ENCODE measurements around the gene CPNE9.
"Not testable (repeated sequence)": the region's sequence is repeated elsewhere in the genome, so short reads cannot be mapped to it uniquely, and the experiment has no call there.

The CPNE9 gene

DNA sequence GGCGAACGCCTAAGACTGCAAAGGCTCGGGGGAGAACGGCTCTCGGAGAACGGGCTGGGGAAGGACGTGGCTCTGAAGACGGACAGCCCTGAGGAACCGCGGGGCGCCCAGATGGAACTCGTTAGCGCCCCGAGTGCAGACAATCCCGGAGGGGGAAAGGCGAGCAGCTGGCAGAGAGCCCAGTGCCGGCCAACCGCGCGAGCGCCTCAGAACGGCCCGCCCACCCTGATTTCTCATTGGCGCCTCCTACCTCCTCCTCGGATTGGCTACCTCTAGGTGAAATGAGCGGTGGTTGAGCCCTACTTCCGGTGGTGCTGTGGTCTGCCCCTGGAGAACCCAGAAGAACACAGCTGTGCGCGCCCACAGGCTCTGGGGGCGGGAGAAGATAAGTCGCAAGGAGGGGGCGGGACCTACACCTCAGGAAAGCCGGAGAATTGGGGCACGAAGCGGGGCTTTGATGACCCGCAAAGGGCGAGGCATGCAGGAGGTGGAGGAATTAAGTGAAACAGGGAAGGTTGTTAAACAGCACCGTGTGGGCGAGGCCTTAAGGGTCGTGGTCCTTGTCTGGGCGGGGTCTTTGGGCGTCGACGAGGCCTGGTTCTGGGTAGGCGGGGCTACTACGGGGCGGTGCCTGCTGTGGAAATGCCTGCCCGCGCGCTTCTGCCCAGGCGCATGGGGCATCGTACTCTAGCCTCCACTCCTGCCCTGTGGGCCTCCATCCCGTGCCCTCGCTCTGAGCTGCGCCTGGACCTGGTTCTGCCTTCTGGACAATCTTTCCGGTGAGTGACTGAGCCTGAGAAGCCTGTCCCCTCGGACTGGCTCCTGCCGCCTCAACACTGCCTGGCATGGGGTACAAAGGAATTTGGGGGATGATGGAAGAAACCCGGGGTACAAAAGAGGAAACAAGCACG lies 46.3 kb downstream of the CPNE9 start, which contains the start of gene OGG1:
Gene OGG1, plus strand, starts transcription at position 308 of the 911 bp plus-strand sequence. Its CDS starts 335 bp downstream, at position 643.
- peak; percentile 93 to 96 for DNase-seq

DNA sequence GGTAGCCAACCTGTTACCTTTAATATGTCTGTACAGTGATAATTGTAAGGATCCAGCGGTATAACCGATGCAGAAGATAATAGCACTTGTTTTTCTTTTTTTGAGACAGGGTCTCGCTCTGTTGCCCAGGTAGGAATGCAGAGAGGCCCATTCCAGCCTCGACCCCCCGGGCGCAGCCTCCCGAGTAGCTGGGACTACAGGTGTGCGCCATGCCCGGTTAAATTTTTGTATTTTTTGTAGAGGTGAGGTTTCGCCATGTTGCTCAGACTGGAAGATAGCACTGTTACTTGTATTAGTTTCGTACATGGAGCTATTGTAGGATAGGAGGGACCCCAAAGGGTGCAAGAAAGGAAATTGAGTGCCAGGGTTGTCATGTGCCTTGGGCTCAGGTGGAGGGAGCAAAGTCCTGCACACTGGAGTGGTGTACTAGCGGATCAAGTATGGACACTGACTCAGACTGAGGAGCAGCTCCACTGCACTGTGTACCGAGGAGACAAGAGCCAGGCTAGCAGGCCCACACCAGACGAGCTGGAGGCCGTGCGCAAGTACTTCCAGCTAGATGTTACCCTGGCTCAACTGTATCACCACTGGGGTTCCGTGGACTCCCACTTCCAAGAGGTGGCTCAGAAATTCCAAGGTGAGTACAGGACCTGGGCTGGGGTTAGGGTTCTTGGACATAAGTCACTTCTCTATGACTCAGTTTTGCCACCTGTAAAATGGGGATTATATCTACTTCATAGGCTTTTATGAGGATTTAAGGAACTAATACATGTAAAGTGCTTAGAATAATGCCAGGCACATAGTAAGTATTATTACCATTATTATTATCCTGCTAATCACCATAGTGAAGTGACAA lies 47.2 kb downstream of the CPNE9 start:
- no peak for DNase-seq

DNA sequence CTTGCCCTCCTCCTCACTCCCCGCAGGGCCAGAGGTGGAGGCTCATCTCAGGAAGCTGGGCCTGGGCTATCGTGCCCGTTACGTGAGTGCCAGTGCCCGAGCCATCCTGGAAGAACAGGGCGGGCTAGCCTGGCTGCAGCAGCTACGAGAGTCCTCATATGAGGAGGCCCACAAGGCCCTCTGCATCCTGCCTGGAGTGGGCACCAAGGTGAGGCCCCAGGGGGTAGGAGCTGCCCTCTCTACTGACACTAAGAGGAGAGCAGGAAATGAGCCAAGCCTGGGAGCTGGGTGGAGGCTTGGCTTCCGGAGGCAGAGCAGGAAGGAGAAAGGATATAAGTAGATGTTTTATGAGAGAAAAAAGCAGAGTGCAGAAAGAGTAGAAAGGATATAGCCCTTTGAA lies 51.0 kb downstream of the CPNE9 start:
- no peak for DNase-seq

DNA sequence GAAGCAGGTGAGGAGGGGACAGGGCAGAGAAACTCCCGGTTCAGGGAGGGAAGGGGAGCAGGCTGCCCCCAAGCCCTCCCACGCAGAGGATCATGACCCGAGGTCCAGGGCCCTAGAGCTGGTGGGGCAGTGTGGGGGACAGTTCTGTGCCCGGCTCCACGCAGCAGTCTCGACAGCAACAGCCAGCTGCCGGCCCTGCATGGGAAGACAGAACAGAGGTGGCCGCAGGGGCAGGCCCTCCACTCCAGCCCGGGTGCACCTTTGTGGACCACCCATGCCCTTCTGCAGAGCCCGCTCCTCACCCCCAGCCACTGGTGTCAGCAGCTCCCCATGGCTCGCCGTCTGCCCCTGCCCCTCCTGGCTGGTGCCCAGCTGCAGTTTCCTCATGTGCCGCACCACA lies 53.8 kb downstream of the CPNE9 start:
- no peak for DNase-seq

DNA sequence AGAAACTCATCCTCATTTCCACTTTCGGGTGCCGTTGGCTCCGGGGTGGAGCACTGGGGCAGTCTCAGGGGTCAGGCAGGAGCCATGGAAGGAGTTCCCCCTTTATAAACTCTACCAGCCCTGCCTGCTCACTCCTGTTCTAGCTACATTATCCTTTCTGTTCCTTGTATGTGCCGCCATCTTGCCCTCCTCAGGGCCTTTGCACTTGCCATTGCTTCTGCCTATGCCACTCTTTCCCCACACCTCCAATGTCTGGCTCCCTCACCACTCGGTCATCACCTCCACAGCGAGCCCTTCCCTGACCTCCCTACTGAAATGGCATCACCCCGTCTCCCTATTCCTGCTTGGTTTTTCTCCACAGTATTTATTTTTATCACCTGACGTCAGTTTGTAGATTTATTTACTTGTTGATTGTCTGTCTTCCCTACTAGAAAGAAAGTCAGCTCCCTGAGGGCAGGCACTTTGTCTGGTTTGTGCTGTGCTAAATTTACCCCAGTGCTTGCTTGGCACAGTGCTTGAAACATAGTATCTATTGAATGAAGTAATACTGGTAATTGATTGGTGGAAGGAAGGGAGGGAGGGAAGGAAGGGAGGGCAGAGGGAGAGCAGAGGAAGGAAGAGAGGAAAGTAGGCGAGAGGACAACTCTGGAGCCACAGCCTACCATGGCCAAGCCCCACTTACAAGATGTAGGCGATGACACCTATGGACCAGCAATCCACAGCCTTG lies 57.3 kb downstream of the CPNE9 start:
- no peak for DNase-seq

DNA sequence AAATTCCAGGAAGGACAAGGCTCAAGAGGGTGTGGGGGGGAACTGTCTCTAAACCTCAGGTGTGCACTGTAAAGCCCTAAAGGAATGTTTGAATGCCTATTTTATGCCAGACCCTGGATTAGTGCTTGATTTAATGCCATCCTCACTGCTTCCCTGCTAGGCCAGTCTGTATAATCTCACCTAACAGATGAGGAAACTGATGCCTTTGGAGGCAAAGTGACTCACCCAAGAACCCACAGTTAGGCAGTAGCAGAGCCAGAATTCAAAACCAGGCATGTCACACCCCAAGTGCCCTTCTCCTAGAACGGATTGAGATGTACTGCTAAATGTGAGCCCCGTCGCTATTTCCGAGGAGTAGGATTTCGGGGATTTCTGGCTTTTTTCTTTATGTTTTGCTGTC lies 58.3 kb downstream of the CPNE9 start:
- DNase-seq, result no peak

DNA sequence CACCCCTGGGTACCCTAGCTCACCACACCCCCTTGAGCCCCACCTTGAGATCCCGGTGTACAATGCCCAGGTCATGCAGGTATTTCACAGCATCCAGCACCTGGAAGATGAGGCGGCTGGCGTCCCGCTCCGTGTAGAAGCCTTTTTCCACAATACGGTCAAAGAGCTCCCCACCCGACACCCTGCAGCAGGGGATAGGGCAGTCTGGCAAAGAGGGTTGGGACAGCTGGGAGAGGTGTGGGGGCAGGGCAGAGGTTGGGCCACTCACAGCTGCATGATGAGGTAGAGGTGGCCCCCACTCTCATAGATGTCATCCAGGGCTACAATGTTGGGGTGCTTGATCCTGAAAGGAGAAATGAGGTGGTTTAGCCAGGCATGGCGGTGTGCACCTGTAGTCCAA lies 59.2 kb downstream of the CPNE9 start:
- no peak for DNase-seq

DNA sequence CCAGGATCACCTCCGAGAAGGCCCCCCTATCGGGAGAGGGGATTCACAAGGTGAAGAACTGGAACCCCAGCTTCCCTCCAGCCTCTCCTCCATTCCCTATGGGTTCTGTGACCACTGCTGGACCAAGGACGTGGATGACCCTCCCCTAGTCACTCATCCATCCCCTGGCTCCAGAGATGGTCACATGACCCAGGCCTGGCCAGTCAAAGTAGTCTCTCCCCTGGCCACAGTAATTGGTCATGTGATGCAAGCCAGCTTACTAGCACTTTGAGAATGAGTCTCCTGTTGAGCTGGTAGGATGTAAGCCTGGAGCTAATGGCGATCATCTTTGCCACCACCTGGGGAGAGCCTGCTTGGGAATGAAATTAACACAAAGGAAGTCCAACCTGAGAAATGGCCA lies 62.2 kb downstream of the CPNE9 start:
- DNase-seq, result no peak

DNA sequence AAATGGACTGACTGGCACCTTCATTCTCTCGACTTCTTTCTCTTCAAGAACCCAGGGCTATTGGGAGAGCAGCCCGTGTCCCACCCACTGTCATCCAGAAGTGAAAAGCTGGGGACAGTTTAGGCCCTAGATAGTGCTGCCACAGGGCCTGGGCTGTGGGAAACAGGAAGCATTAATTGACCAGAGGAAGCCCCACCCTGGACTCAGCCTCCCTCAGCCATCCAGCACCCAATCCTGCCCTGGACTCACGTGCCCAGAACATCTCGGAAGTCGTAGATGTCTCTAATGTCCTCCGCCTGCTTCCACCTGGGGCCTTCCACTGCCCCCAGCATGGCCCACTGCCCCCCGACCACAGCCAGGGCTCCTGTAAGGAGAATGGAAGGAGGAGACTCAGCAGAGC lies 63.8 kb downstream of the CPNE9 start:
- no peak for DNase-seq

DNA sequence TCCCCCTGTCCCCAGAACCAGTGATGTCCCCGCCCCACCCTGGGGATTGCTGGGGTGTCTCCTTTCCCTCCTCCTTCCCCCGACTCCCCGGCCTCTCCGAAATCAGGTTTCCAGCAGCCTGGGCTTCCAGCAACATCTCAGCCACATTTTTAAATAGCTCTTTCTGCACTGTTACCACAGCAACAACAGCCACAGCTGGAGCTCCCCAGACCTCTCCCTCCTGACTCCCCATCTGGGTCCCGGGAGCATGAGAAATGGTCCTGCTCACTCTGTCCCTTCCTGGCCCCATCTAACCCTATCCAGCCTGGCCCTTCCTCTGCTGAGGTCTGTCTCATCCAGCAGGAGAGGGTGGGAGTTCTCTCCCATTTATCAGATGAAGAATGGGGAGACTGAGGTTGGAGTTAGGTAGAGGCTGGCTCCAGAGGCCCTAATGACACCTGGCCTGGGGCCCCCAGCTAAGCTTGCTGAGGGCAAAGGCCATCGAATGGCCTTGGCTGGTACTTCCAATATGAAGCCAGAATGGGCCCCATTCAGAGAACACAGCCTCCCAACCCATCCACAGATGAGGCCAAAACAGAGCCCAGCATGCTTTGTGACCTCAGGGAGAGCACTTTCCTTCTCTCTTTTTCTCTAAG lies 64.6 kb downstream of the CPNE9 start:
- no peak for DNase-seq

DNA sequence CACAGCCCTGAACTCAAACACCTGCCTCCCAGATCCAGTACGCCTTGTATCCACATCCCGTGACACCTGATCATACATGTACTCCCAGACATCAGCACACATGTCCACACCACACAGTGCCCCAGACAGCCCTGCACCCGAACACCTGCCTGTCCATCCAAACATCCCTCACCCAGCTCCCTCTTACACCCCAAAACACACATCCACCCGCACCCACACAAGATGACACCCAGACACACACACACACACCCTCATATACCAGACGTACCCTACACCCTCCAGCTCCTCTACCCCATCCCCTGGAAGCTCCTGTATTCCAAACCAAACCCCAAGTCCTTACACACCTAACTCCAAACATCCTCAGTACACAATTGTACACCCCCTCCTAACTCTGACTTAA lies 65.4 kb downstream of the CPNE9 start:
- no peak for DNase-seq

DNA sequence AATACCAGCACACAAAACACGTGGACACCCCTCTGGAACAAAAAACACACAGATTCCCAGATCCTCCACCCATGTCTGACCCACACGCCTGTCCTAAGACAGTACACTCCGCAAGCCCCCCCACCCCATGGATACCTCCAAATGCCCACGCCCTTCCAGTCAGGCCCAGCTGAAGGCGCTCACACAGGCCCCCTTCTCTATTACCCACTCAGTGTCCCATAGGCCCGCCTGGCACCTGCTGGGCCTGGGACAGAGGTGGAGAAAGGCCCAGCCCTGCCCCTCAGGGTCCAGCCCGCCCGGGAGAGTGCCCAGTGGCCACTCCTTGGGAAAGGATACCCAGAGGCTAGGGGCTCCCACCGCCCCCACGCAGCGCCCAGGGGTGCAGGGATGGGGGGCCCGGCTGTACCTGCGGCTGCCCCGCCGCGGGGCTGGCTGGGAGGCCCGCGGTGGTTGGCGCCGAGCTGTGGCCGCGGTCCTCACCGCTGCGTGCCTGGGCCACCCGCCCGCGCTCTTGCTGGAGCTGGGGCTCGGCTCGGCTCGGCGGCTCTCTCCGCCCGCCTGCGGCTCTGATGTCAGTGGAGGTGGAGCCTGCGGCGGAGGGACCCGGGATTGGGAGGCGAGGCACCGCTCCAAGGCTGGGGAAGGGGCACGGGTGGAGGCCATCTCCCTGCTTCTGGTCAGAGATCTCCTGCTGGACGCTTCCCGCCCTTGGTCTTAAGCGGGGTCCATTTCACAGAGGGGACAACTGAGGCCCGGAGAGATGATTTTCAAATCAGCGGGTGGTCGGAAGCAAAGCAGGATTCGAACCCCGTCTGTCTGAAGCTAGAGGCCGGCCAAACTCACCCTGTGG lies 66.0 kb downstream of the CPNE9 start, which contains the start of gene CAMK1:
Gene CAMK1, minus strand, starts transcription at position 522 of the 850 bp plus-strand sequence. CDS start 2,198 bp downstream, outside the sequence.
- DNase-seq, result peak; percentile 52 to 54

DNA sequence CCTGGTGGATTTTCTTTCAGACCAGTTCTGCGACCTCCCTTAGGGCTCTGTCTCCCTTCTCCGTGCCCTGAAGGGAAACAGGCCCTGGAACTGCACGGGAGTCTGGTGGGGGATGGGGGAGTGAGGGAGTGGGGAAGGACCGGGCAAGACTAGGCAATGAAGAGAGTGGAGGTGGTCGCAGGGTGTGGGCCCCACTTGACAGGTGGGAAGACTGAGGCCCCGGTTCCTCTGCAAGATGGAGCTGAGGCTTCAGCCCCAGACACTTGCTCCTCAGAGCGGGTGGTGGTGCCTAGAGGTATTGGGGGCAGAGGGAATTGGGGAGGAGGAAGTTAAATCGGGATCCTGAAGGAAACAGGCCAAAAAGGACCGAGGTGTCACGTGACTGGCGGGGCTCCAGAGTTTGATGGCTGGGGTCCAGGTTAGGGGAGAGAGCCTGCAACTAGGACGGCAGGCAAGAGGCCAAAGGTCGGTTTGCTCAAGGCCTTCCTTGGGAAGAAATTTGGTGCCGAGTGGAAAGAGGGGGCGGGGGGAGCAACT lies 66.7 kb downstream of the CPNE9 start:
- no peak for DNase-seq

DNA sequence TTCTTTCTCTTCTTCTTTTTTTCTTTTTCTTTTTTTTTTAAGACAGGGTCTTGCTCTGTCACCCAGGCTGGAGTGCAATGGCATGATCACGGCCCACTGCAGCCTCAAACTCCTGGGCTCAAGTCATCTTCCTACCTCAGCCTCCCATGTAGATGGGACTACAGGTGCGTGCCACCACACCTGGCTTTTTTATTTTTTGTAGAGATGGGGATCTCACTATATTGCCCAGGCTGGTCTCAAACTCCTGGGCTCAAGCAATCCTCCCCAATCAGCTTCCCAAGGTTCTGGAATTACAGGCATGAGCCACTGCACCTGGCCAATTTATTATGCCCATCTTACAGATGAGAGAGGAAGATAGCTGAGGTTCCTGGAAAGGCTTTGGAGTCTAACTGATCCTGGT lies 67.4 kb downstream of the CPNE9 start:
- DNase-seq, result not testable (repeated sequence)

DNA sequence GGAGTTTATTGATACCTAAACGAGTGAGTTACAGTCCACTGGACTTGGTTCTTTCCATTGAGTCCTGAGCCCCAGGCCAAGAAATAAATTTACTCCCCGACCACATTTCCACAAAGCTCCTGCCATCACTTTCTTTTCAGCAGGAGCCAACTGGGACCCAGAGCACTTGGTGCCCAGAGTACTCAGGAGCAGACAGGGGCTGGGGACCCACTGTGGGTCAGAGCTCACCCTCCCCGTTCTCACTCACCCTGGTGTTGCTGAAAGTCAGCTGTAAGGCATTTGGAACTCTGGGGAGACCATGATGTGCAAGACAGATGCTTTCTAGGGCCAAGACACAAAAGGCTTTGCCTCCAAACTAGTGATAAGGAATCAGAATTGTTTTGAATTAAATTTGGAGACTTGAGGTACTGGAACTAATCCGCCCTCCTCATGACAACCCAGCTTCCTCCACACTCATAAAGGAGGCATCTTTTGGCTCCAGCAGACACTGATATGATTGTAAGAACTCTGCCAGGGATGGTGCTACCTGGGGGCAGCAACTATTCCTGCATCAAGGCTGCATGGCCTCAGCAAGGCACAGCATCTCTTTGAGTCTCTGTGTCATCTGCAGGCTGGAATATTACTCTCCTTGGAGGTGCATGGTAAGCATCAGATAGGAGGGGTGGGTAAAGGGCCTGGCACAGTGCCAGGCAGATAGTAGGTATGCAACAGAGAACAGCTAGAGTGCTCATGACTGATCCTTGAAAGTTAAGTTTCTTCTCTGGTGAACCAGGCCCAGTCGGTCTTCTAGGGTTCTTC lies 73.5 kb downstream of the CPNE9 start:
- DNase-seq, result no peak

DNA sequence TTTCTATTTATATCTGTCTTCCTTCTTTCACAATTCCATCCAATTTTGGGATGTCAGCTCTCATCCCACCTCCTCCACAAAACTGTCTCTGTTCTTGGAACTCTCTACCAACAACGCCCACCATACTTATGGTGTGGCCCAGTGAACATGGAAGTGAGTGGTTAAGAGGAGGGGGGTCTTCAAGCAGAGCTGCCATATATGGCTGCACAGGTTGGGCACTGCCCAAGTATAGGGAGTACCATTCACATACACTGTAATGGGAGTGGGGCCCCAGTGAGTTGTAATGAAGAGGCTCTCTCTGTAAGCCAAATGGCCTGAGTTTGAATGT lies 74.0 kb downstream of the CPNE9 start:
- DNase-seq, result no peak

DNA sequence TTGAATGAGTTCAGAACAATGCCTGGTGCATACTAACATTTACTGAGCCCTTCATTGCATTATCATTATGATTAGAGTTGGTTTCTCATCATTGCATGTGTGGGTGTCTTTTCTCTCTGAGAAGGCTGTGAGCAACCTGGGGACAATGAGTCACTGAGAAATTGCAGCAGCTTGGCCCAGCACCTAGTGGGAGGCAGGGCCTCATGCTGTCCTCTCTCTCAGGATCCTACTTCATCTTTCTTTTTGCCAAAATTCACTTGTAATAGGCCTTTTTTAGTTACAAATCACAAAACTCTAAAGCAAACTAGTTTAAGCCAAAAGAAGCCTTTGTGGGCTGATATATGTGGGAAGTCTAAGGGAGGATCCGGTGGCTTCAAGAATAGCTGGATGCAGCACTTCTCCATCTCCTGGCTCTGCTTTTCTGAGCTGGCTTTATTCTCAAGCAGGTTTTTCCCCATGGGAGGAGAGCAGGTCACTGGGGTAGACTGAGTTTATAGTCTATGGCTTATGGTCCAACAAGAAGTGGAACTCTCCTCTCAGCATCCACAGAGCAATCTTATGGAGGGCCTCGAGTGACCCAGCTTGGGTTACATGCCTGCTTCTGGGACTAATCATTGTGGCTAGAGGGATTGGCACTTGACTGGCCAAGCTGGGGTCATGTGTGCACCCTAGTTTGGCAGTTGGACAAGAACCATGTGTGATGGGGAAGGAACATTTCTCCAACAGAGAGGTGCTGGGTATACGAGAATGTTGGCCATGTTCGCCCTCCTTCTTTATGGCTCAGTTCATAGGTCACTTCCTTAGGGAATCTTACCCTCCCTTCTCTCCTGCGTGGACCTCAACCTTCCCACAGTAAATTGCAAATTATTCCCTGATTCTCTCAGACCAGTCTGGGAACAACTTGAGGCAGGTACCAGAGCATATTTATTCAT lies 74.8 kb downstream of the CPNE9 start:
- DNase-seq, result peak; percentile 48 to 57

DNA sequence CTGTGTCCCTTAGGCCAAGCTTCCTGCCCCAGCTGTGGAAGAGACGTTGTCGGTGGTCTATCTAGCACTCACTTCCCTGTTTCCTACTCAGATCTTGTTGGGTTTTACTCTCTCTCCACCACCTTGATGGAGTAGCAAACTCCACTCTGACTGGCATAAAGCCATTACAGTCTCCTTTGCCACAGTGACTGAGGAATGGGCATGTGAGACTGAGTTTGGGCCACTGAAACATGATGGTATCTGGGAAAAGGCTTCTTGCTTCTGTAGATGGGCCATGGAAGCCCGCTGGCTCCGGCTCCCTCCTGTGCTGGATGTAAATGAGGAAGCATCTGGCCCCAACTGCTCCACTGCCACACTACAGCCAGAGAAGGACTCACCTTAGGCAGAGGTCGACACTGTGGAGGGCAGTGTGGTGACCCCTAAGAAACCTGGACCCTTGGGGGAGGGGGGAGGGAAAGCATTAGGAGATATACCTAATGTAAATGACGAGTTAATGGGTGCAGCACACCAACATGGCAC lies 75.5 kb downstream of the CPNE9 start:
- DNase-seq, result no peak

All from activated CD4-positive, alpha-beta T cell treated with anti-CD3 and anti-CD28 coated beads for 4 hours (primary cell).